Glomerular visceral epithelial cell (primary cell): Measurements from ENCODE around the gene ATP11A.
"Not testable (repeated sequence)": the region's sequence is repeated elsewhere in the genome, so short reads cannot be mapped to it uniquely, and the experiment has no call there.

Experiments
- DNase-seq: peaks from one replicate; pipeline ENCODE4 v3.0.0-alpha.2; 2016; ENCODE audit errors: extremely low spot score

Gene ATP11A

GRCh38 chr13:112863356-112863755 is 173.5 kb downstream of the ATP11A start:
- not testable (repeated sequence) for DNase-seq

GRCh38 chr13:112865478-112865877 is 175.6 kb downstream of the ATP11A start:
- DNase-seq, result not testable (repeated sequence)

- no peak for DNase-seq
Measured at GRCh38 chr13:112867301-112867711, 177.5 kb downstream of the ATP11A start.

GRCh38 chr13:112868308-112868707 is 178.5 kb downstream of the ATP11A start:
- no peak for DNase-seq

- no peak for DNase-seq
Measured at GRCh38 chr13:112869202-112870050, 179.6 kb downstream of the ATP11A start.

GRCh38 chr13:112870051-112870331 is 180.2 kb downstream of the ATP11A start:
- no peak for DNase-seq

GRCh38 chr13:112870737-112871287 is 181.0 kb downstream of the ATP11A start:
- DNase-seq, result no peak

- no peak for DNase-seq
Measured at GRCh38 chr13:112871742-112872141, 181.9 kb downstream of the ATP11A start.

GRCh38 chr13:112872657-112873631 is 183.1 kb downstream of the ATP11A start:
- DNase-seq, result not testable (repeated sequence)

- DNase-seq, result peak; percentile 71
Measured at GRCh38 chr13:112873851-112874750, 184.3 kb downstream of the ATP11A start.

GRCh38 chr13:112874751-112875300 is 185.0 kb downstream of the ATP11A start:
- DNase-seq, result no peak

GRCh38 chr13:112875627-112876026 is 185.8 kb downstream of the ATP11A start:
- no peak for DNase-seq

- DNase-seq, result no peak
Measured at GRCh38 chr13:112876305-112877000, 186.6 kb downstream of the ATP11A start.

- DNase-seq, result no peak
Measured at GRCh38 chr13:112877066-112877465, 187.2 kb downstream of the ATP11A start.

- no peak for DNase-seq
Measured at GRCh38 chr13:112877539-112877938, 187.7 kb downstream of the ATP11A start.

- no peak for DNase-seq
Measured at GRCh38 chr13:112877976-112878955, 188.4 kb downstream of the ATP11A start.

GRCh38 chr13:112879283-112879833 is 189.5 kb downstream of the ATP11A start:
- no peak for DNase-seq

- no peak for DNase-seq
Measured at GRCh38 chr13:112880221-112880641, 190.4 kb downstream of the ATP11A start.
